ENCODE results near the gene MED28. TPM values are rescaled to one million over a fixed set of nuclear protein-coding genes. Genes with fewer than 3 reads are reported as not detected.

The MED28 gene
- polyA plus RNA-seq, 3 donors from 2014 or later, result 33.4 to 45.3 (median 40.1) TPM

- Mint-ChIP-seq H3K4me3 (no peak overlapping the region), H3K9me3 (peaks cover 0 to 2% (median 0%) of the 10 kb centered on the region in 6 donors), H3K4me1 (peaks cover 8 to 21% of the 10 kb centered on the region in 2 donors), H3K27ac (no peak overlapping the region), H3K27me3 (ENCODE audit: low read depth in 3 of 3) (peaks cover 0 to 9% (median 7%) of the 10 kb centered on the region in 3 donors), H3K36me3 (no peaks in the 10 kb centered on the region)
- DNase-seq, result no peak
Observed at GRCh38 chr4:17662694-17663093, 48.3 kb downstream of the MED28 start.

GRCh38 chr4:17664755-17665154 lies 50.3 kb downstream of the MED28 start:
- peaks cover 8 to 21% of the 10 kb centered on the region in 2 donors for H3K4me1 Mint-ChIP-seq
- no peak for DNase-seq
- peaks cover 0 to 13% (median 4%) of the 10 kb centered on the region in 3 donors for H3K27me3 Mint-ChIP-seq (ENCODE audit: low read depth in 3 of 3)
- peaks cover 0 to 2% (median 0%) of the 10 kb centered on the region in 6 donors for H3K9me3 Mint-ChIP-seq
- no peaks in the 10 kb centered on the region for H3K36me3 Mint-ChIP-seq
- no peak overlapping the region for H3K27ac Mint-ChIP-seq
- H3K4me3 Mint-ChIP-seq, result no peak overlapping the region

GRCh38 chr4:17665346-17665745 lies 50.9 kb downstream of the MED28 start:
- Mint-ChIP-seq H3K9me3 (peaks cover 0 to 4% (median 0%) of the 10 kb centered on the region in 6 donors), H3K27ac (no peak overlapping the region), H3K27me3 (ENCODE audit: low read depth in 3 of 3) (peaks cover 2 to 13% (median 4%) of the 10 kb centered on the region in 3 donors), H3K36me3 (no peaks in the 10 kb centered on the region), H3K4me1 (peaks cover 8 to 21% of the 10 kb centered on the region in 2 donors), H3K4me3 (no peak overlapping the region)
- DNase-seq, result no peak

- H3K27me3 Mint-ChIP-seq (ENCODE audit: low read depth in 3 of 3), result peaks cover 2 to 10% (median 6%) of the 10 kb centered on the region in 3 donors
- H3K4me1 Mint-ChIP-seq, result peaks cover 8 to 21% of the 10 kb centered on the region in 2 donors
- peak overlapping the region in 1 of 6 donors; percentile 30 for H3K27ac Mint-ChIP-seq
- H3K4me3 Mint-ChIP-seq, result no peak overlapping the region
- DNase-seq, result no peak
- peaks cover 0 to 4% (median 0%) of the 10 kb centered on the region in 6 donors for H3K9me3 Mint-ChIP-seq
- H3K36me3 Mint-ChIP-seq, result no peaks in the 10 kb centered on the region
Observed at GRCh38 chr4:17665852-17666251, 51.4 kb downstream of the MED28 start.

DNA sequence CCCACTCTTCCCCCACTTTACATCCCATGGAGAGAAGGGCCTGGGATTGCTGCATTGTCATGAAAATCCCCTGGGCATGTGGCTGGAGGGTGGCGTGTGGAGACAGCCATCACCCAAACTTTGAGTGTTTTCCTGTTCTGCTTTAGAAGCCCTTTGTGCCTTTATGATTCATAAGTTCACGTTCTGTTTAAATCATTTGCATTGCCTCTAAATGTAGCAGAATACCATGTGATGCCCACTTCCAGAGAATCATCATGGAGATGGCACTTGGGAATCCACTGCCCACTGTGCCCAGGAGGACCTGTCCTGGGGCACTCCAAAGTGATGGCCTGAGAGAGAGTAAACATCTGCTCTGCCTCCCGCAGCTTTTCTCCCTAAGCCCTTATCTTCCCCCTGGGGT lies 52.8 kb downstream of the MED28 start:
- H3K4me3 Mint-ChIP-seq, result no peak overlapping the region
- H3K36me3 Mint-ChIP-seq, result peaks cover 0 to 5% (median 0%) of the 10 kb centered on the region in 3 donors
- peaks cover 8 to 21% of the 10 kb centered on the region in 2 donors for H3K4me1 Mint-ChIP-seq
- no peak overlapping the region for H3K27ac Mint-ChIP-seq
- no peak for DNase-seq
- peaks cover 7 to 16% (median 8%) of the 10 kb centered on the region in 6 donors for H3K9me3 Mint-ChIP-seq
- peaks cover 6 to 14% (median 9%) of the 10 kb centered on the region in 3 donors for H3K27me3 Mint-ChIP-seq (ENCODE audit: low read depth in 3 of 3)

DNA sequence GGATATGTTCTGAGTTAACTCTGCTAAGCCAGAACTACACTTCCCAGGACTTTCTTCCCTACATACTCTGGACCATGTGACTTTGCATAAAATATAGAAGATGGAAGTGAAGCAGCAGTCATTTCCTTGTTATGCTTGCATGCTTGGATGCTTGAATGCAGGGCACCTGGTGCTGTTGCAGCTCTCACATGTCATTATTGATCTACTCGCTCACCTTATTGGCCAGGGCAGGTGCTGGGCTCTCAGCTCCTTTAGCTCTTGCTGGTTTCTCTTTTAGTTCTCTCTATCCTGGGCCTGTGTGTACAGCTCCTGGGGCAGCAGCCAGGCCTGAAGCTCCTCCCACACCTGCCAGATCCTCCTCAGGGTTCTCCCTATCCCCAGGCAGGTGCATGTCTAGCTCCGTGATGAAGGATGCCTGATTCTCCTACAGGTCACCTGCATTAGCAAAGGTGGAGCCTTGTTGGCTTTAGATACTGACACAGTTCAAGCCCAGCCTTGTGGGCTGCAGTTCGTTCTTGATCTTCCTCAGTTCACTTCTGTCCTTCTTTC lies 53.3 kb downstream of the MED28 start:
- peaks cover 7 to 17% (median 8%) of the 10 kb centered on the region in 6 donors for H3K9me3 Mint-ChIP-seq
- H3K27me3 Mint-ChIP-seq (ENCODE audit: low read depth in 3 of 3), result peaks cover 6 to 14% (median 11%) of the 10 kb centered on the region in 3 donors
- no peak for DNase-seq
- no peak overlapping the region for H3K27ac Mint-ChIP-seq
- H3K4me1 Mint-ChIP-seq, result peaks cover 8 to 21% of the 10 kb centered on the region in 2 donors
- H3K36me3 Mint-ChIP-seq, result peaks cover 0 to 5% (median 0%) of the 10 kb centered on the region in 3 donors
- H3K4me3 Mint-ChIP-seq, result no peak overlapping the region

DNA sequence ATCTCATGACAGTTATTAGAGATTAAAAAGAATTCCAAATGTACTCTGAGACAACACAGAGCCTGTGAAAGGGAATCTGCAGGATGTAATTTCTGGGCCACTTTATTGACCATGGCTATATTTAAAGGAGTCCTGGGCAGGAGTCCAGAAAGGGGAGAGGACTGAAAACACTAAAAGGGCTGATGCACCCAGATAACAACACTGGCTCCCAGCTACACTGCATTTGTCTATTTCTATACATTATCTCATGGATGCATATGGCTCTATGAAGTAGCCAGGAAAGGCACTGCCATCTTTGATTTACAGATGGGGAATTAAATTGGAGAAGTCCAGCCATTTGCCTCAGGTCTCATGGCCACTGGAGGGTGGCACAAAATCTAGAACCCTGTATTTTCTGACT lies 56.0 kb downstream of the MED28 start:
- no peak overlapping the region for H3K4me3 Mint-ChIP-seq
- H3K36me3 Mint-ChIP-seq, result peaks cover 0 to 5% (median 0%) of the 10 kb centered on the region in 3 donors
- H3K27me3 Mint-ChIP-seq (ENCODE audit: low read depth in 3 of 3), result peaks cover 7 to 19% (median 10%) of the 10 kb centered on the region in 3 donors
- DNase-seq, result no peak
- peaks cover 7 to 19% (median 10%) of the 10 kb centered on the region in 6 donors for H3K9me3 Mint-ChIP-seq
- H3K27ac Mint-ChIP-seq, result no peak overlapping the region
- H3K4me1 Mint-ChIP-seq, result peaks cover 0 to 4% of the 10 kb centered on the region in 2 donors

DNA sequence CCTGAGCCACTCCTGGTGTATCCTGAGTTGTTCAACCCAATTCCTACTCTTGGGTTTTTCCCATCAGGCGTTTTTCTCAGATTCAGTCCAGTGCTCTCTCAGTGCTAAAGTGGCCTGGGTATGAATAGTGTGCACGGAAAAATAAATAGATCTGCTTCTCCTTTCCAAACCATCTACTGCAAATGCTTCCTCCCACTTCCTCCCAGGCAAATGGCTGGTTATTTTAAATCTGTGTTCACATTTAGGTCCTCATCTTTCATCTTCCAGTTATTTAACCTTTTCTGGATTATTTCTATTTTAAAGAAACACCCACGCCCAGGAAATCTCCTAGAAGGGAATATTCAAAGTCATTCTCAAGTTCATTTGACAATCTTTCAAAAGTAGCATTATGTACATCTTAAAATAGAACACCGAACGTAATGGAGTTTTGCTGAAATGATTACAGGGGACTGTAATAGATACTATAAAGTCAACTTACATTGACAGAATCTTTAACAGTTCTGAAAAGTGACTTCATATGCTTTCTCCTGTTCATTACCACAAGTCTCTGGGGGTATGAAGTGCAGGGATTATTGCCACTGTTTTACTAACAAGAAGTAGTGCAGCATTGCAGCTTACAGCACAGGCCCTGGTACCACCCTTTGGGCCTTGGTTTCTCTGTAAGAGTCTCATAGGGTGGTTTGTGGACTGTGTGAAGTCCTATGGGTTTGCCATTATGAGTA lies 66.3 kb downstream of the MED28 start:
- Mint-ChIP-seq H3K36me3 (no peaks in the 10 kb centered on the region), H3K27ac (no peak overlapping the region), H3K9me3 (peaks cover 0 to 2% (median 0%) of the 10 kb centered on the region in 6 donors), H3K27me3 (ENCODE audit: low read depth in 3 of 3) (peaks cover 0 to 7% (median 2%) of the 10 kb centered on the region in 3 donors), H3K4me3 (no peak overlapping the region), H3K4me1 (no peaks in the 10 kb centered on the region)
- DNase-seq, result no peak

DNA sequence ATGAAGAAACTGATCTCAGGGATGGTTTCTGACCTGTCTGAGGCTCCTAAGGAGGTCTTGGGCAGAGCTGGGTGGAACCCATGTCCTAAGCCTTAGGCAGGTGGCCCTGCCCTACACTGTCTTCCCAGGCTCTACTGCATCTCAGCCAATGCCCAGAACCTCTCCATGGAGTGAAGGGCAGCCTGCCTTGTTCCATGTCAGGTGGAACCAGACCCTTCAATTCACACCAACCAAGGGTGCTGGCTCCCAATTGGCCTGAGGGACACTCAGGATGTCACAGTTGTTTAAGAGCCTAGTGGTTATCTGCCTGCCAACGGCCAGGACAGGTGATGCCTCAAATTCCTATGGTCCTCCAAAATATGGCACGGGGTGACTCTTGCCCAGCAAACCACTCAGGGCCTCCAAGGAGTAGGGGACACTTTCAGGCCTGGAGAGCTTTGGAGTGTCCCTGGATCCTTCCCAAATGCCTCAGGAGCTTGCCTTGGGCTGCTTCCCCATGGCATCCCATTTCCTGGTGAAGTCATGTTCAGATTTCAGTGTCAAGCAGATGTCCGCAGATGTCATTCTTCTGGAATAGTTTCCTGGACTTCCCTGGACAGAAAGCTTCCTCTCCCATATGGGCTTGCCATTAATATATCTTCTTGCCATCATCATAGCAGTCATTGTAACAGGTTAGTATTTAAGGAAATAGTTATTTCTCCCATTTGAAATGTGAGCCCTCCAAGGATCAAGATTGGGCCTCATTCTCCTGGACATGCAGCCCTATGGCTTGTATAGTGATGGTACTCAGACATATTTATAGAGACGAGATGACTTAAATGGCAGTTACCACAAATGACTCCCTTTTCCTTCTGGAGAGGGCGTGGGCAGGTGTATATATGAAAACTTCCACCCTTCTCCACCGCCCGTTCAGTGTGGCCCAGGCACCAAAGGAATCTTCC lies 67.1 kb downstream of the MED28 start:
- no peak overlapping the region for H3K27ac Mint-ChIP-seq
- no peak for DNase-seq
- H3K36me3 Mint-ChIP-seq, result no peaks in the 10 kb centered on the region
- H3K4me1 Mint-ChIP-seq, result no peaks in the 10 kb centered on the region
- H3K9me3 Mint-ChIP-seq, result peaks cover 0 to 2% (median 0%) of the 10 kb centered on the region in 6 donors
- H3K27me3 Mint-ChIP-seq (ENCODE audit: low read depth in 3 of 3), result peaks cover 0 to 4% (median 2%) of the 10 kb centered on the region in 3 donors
- H3K4me3 Mint-ChIP-seq, result no peak overlapping the region

DNA sequence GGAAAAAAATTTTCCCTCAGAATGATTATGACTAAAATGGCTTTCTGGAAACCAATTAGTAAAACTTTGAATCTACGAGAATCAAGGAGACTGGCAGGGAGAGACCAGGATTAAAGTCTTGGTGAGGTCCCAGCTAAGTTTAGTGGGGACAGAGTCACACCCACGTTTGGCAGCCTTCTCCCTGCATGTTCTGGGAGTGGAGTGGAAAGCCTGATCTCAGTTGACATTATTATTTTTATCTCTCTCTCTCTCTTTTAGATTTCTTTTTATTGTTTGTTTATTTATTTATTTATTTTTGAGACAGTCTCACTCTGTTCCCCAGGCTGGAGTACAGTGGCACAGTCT lies 67.8 kb downstream of the MED28 start:
- Mint-ChIP-seq H3K27me3 (ENCODE audit: low read depth in 3 of 3) (peaks cover 0 to 4% (median 2%) of the 10 kb centered on the region in 3 donors), H3K4me1 (no peaks in the 10 kb centered on the region), H3K9me3 (peaks cover 0 to under 1% (median 0%) of the 10 kb centered on the region in 6 donors), H3K27ac (no peak overlapping the region), H3K36me3 (no peaks in the 10 kb centered on the region), H3K4me3 (no peak overlapping the region)
- no peak for DNase-seq

Other genes starting within 250 kb of the MED28 start
- gene QDPR, start 102.6 kb upstream of the MED28 start, polyA plus RNA-seq, result 10 to 100 TPM; 20.5 to 28.9 (median 23.6) TPM
- gene CLRN2, start 99.5 kb upstream of the MED28 start, polyA plus RNA-seq, result not detected
- gene LAP3, start 37.4 kb upstream of the MED28 start, polyA plus RNA-seq, result 100 to 1,000 TPM in 1 of 3 donors, 10 to 100 TPM in 2; 56.5 to 106 (median 72.7) TPM
- gene FAM184B, start 167.0 kb downstream of the MED28 start, polyA plus RNA-seq, result not detected
- 10 to 100 TPM in 2 of 3 donors, 1 to 10 TPM in 1; 7.8 to 18.5 (median 11.8) TPM for gene DCAF16, start 196.1 kb downstream of the MED28 start, polyA plus RNA-seq
- 1 to 10 TPM in 1 of 3 donors, under 1 TPM in 1, not detected in 1; 0.54 to 1.5 TPM for gene NCAPG, start 196.3 kb downstream of the MED28 start, polyA plus RNA-seq

Data from immature natural killer cell (primary cell).